ENCODE results near the gene KRTAP10-5.

- TF ChIP-seq ZFP30 (CRISPR knock-in tag; IDR thresholded peaks at IDR 0.05) (no peak), ISL1 (CRISPR knock-in tag; IDR thresholded peaks at IDR 0.05) (no peak)
Observed at GRCh38 chr21:44569861-44570517, 10.4 kb downstream of the KRTAP10-5 start.
